ENCODE measurements around the gene AEBP1.
"Not testable (repeated sequence)": the region's sequence is repeated elsewhere in the genome, so short reads cannot be mapped to it uniquely, and the experiment has no call there.

AEBP1 gene

GRCh38 chr7:44117801-44118429 lies 13.8 kb downstream of the AEBP1 start:
- DNase-seq (ENCODE audit: low read depth in 2 of 2), result no peak

- DNase-seq (ENCODE audit: low read depth in 2 of 2), result no peak
Measured at GRCh38 chr7:44119829-44120380, 15.8 kb downstream of the AEBP1 start.

GRCh38 chr7:44120395-44120794 lies 16.2 kb downstream of the AEBP1 start:
- DNase-seq (ENCODE audit: low read depth in 2 of 2), result no peak

- no peak for DNase-seq (ENCODE audit: low read depth in 2 of 2)
Measured at GRCh38 chr7:44121761-44122420, 17.7 kb downstream of the AEBP1 start.

GRCh38 chr7:44122529-44122928 lies 18.4 kb downstream of the AEBP1 start:
- DNase-seq (ENCODE audit: low read depth in 2 of 2), result no peak

GRCh38 chr7:44123190-44124003 lies 19.3 kb downstream of the AEBP1 start, which contains the start of gene POLD2:
Gene POLD2 (minus strand): TSS chr7:44123548. CDS start chr7:44122053, 1,495 bp downstream.
- peak; percentile 94 to 98 for DNase-seq (ENCODE audit: low read depth in 2 of 2)

- DNase-seq (ENCODE audit: low read depth in 2 of 2), result no peak
Measured at GRCh38 chr7:44124822-44125202, 20.7 kb downstream of the AEBP1 start.

GRCh38 chr7:44126574-44126973 lies 22.4 kb downstream of the AEBP1 start:
- not testable (repeated sequence) for DNase-seq (ENCODE audit: low read depth in 2 of 2)

GRCh38 chr7:44127161-44127560 lies 23.0 kb downstream of the AEBP1 start:
- no peak for DNase-seq (ENCODE audit: low read depth in 2 of 2)

GRCh38 chr7:44128721-44129582 lies 24.8 kb downstream of the AEBP1 start:
- no peak for DNase-seq (ENCODE audit: low read depth in 2 of 2)

- no peak for DNase-seq (ENCODE audit: low read depth in 2 of 2)
Measured at GRCh38 chr7:44131173-44132029, 27.3 kb downstream of the AEBP1 start.

- no peak for DNase-seq (ENCODE audit: low read depth in 2 of 2)
Measured at GRCh38 chr7:44132039-44132438, 27.9 kb downstream of the AEBP1 start.

- no peak for DNase-seq (ENCODE audit: low read depth in 2 of 2)
Measured at GRCh38 chr7:44133295-44133694, 29.1 kb downstream of the AEBP1 start.

- DNase-seq (ENCODE audit: low read depth in 2 of 2), result no peak
Measured at GRCh38 chr7:44134943-44135628, 30.9 kb downstream of the AEBP1 start.

- DNase-seq (ENCODE audit: low read depth in 2 of 2), result no peak
Measured at GRCh38 chr7:44136731-44137130, 32.6 kb downstream of the AEBP1 start.

- no peak for DNase-seq (ENCODE audit: low read depth in 2 of 2)
Measured at GRCh38 chr7:44138698-44139097, 34.6 kb downstream of the AEBP1 start.

- no peak for DNase-seq (ENCODE audit: low read depth in 2 of 2)
Measured at GRCh38 chr7:44139311-44140010, 35.3 kb downstream of the AEBP1 start.

- DNase-seq (ENCODE audit: low read depth in 2 of 2), result no peak
Measured at GRCh38 chr7:44140341-44140740, 36.2 kb downstream of the AEBP1 start.

- DNase-seq (ENCODE audit: low read depth in 2 of 2), result no peak
Measured at GRCh38 chr7:44141221-44141850, 37.2 kb downstream of the AEBP1 start, which contains the start of gene MYL7. Gene MYL7 (minus strand): TSS chr7:44141332. CDS start chr7:44141305, 27 bp downstream.
